ENCODE data around the gene AGBL1.

DNA sequence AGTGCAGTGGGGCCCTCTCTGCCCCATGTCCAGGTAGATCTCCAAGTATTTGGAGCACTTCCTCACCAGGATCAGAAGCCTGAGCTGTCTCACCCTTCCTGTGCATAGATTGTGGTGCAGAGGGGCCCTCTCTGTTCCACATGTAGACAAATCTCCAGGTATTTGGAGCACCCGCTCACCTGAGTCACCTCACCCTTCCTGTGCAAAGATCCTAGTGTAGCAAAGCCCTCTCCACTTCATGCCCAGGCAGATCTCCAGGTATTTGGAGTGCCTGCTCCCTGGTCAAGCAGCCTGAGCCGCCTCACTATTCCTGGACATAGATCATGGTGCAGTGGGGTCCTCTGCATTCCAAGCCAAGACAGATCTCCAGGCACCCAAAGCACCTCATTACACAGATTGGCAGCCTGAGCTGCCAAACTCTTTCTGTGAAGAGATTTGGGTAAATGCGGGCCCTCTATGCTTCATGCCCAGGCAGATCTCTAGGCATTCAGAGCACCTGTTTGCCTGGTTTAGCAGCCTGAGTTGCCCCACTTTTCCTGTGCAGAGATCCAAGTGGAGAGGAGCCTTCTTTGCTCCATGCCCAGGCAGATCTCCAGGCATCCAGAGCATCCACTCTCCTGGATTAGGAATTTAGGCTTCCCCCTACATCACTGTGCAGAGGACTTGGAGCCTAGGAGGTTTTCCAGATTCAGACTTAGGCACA, 249.8 kb downstream of the AGBL1 start:
- TF ChIP-seq, protein P1, sequence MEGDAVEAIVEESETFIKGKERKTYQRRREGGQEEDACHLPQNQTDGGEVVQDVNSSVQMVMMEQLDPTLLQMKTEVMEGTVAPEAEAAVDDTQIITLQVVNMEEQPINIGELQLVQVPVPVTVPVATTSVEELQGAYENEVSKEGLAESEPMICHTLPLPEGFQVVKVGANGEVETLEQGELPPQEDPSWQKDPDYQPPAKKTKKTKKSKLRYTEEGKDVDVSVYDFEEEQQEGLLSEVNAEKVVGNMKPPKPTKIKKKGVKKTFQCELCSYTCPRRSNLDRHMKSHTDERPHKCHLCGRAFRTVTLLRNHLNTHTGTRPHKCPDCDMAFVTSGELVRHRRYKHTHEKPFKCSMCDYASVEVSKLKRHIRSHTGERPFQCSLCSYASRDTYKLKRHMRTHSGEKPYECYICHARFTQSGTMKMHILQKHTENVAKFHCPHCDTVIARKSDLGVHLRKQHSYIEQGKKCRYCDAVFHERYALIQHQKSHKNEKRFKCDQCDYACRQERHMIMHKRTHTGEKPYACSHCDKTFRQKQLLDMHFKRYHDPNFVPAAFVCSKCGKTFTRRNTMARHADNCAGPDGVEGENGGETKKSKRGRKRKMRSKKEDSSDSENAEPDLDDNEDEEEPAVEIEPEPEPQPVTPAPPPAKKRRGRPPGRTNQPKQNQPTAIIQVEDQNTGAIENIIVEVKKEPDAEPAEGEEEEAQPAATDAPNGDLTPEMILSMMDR (IDR thresholded peaks at IDR 0.05): no peak
- TF ChIP-seq POLR2AphosphoS5 (IDR thresholded peaks at IDR 0.05): no peak

All from transverse colon (tissue), 4 donors.